Effector memory CD8-positive, alpha-beta T cell (primary cell): ENCODE measurements around the gene DPAGT1.

Experiments
- ATAC-seq: fragments of 150-1000 bp; cut with Tn5 transposase; replicated peaks from 2 replicates; pipeline ENCODE4 v1.10.0; 2021; ENCODE audit warnings: mild to moderate bottlenecking, moderate library complexity
- DNase-seq, 3 experiments: peaks; one replicate each; pipeline ENCODE4 v3.0.0; 2021
- H3K27ac Mint-ChIP-seq, 2 donors: one replicate each; pipeline ENCODE4 v1.8.0; 2022; ENCODE audit warnings: mild to moderate bottlenecking in 2 of 2, mixed read lengths in 2 of 2, moderate library complexity in 2 of 2
- H3K27me3 Mint-ChIP-seq, 2 donors: one replicate each; pipeline ENCODE4 v1.8.0; 2022; ENCODE audit warnings: mixed read lengths in 2 of 2
- H3K36me3 Mint-ChIP-seq: one replicate; pipeline ENCODE4 v1.8.0; 2022; ENCODE audit warnings: mild to moderate bottlenecking, moderate library complexity, mixed read lengths; ENCODE audit not compliant: insufficient read depth
- H3K4me1 Mint-ChIP-seq, 2 donors: one replicate each; pipeline ENCODE4 v1.8.0; 2022; ENCODE audit warnings: low read depth in 2 of 2, mixed read lengths in 2 of 2
- H3K4me3 Mint-ChIP-seq, 2 donors: one replicate each; pipeline ENCODE4 v1.8.0; 2022; ENCODE audit warnings: mild to moderate bottlenecking in 2 of 2, mixed read lengths in 2 of 2, moderate library complexity in 2 of 2
- H3K9me3 Mint-ChIP-seq, 2 donors: one replicate each; pipeline ENCODE4 v1.8.0; 2022; ENCODE audit warnings: mixed read lengths in 2 of 2

The DPAGT1 gene

GRCh38 chr11:119055901-119056300 is 45.8 kb downstream of the DPAGT1 start:
- Mint-ChIP-seq H3K4me1 (peaks cover 27 to 41% of the 10 kb centered on the region in 2 donors), H3K27me3 (no peaks in the 10 kb centered on the region), H3K4me3 (peak overlapping the region; percentile 95 to 97), H3K9me3 (no peaks in the 10 kb centered on the region), H3K27ac (peak overlapping the region; percentile 97), H3K36me3 (peaks cover 66% of the 10 kb centered on the region)
- ATAC-seq = no peak
- peak in 1 of 3 experiments; percentile 15 for DNase-seq

GRCh38 chr11:119054418-119054817 is 47.2 kb downstream of the DPAGT1 start:
- H3K4me1 Mint-ChIP-seq = peaks cover 27 to 41% of the 10 kb centered on the region in 2 donors
- DNase-seq (no peak), ATAC-seq (no peak)
- no peak overlapping the region for H3K4me3 Mint-ChIP-seq
- peak overlapping the region in 1 of 2 donors; percentile 34 for H3K27ac Mint-ChIP-seq
- H3K27me3 Mint-ChIP-seq = no peaks in the 10 kb centered on the region
- peaks cover 75% of the 10 kb centered on the region for H3K36me3 Mint-ChIP-seq
- H3K9me3 Mint-ChIP-seq = no peaks in the 10 kb centered on the region

- Mint-ChIP-seq H3K27ac (peak overlapping the region in 1 of 2 donors; percentile 82), H3K27me3 (no peaks in the 10 kb centered on the region), H3K9me3 (no peaks in the 10 kb centered on the region), H3K36me3 (peaks cover 87% of the 10 kb centered on the region), H3K4me1 (peaks cover 18 to 34% of the 10 kb centered on the region in 2 donors), H3K4me3 (no peak overlapping the region)
- no peak for ATAC-seq
- DNase-seq = no peak
These were observed 49.4 kb downstream of the DPAGT1 start for GRCh38 chr11:119052163-119052814.

- H3K27ac Mint-ChIP-seq = peak overlapping the region; percentile 82 to 83
- peaks cover 86% of the 10 kb centered on the region for H3K36me3 Mint-ChIP-seq
- DNase-seq (no peak), ATAC-seq (no peak)
- no peaks in the 10 kb centered on the region for H3K9me3 Mint-ChIP-seq
- no peaks in the 10 kb centered on the region for H3K27me3 Mint-ChIP-seq
- peaks cover 17 to 31% of the 10 kb centered on the region in 2 donors for H3K4me1 Mint-ChIP-seq
- H3K4me3 Mint-ChIP-seq = no peak overlapping the region
These were observed 50.1 kb downstream of the DPAGT1 start for GRCh38 chr11:119051440-119052162.

- peak overlapping the region; percentile 7 to 62 for H3K27ac Mint-ChIP-seq
- H3K36me3 Mint-ChIP-seq = peaks cover 90% of the 10 kb centered on the region
These were observed 52.6 kb downstream of the DPAGT1 start for GRCh38 chr11:119049081-119049480.

GRCh38 chr11:119048644-119049043 is 53.0 kb downstream of the DPAGT1 start:
- Mint-ChIP-seq H3K9me3 (no peaks in the 10 kb centered on the region), H3K27me3 (no peaks in the 10 kb centered on the region), H3K27ac (peak overlapping the region; percentile 7 to 62), H3K36me3 (peaks cover 85% of the 10 kb centered on the region), H3K4me3 (no peak overlapping the region), H3K4me1 (peaks cover 3 to 15% of the 10 kb centered on the region in 2 donors)
- DNase-seq (no peak), ATAC-seq (no peak)

More at GRCh38 chr11:119049081-119049480, 52.6 kb downstream of the DPAGT1 start:
- no peaks in the 10 kb centered on the region for H3K9me3 Mint-ChIP-seq
- peaks cover 3 to 15% of the 10 kb centered on the region in 2 donors for H3K4me1 Mint-ChIP-seq
- H3K27me3 Mint-ChIP-seq = no peaks in the 10 kb centered on the region
- ATAC-seq (no peak), DNase-seq (no peak)
- H3K4me3 Mint-ChIP-seq = no peak overlapping the region

GRCh38 chr11:119047205-119047604 is 54.4 kb downstream of the DPAGT1 start:
- H3K36me3 Mint-ChIP-seq = peaks cover 71% of the 10 kb centered on the region
- H3K9me3 Mint-ChIP-seq = no peaks in the 10 kb centered on the region
- peaks cover 0 to 9% of the 10 kb centered on the region in 2 donors for H3K4me1 Mint-ChIP-seq
- DNase-seq (no peak), ATAC-seq (no peak)
- H3K4me3 Mint-ChIP-seq = no peak overlapping the region
- H3K27ac Mint-ChIP-seq = peak overlapping the region in 1 of 2 donors; percentile 78
- H3K27me3 Mint-ChIP-seq = no peaks in the 10 kb centered on the region
